Superior temporal gyrus (tissue), 1 donor: ENCODE data around the gene MFAP4.

ENCODE experiments used
- DNase-seq: peaks from one replicate; pipeline ENCODE4 v3.0.0-alpha.2; 2016; ENCODE audit errors: extremely low spot score

MFAP4 gene

DNA sequence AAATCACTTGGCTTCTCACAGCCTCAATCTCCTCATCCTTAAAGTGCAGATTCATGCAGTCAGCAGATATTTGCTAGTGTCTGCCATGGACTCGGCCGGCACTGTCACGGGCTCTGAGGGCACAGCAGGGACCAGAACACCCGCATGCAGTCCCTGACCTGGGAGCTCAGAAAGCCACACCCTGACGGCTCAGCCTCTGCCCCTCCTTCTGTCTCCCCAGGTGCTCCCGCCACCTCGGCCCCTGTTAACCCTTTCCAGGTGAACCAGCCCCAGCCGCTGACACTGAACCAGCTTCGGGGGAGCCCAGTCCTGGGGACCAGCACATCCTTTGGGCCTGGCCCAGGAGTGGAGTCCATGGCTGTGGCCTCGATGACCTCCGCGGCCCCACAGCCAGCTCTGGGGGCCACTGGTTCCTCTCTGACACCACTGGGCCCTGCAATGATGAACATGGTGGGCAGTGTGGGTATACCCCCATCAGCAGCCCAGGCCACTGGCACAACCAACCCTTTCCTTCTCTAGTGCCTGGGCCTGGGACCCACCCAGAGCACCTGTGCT is 53.2 kb downstream of the MFAP4 start:
- DNase-seq = no peak
